Measurements from ENCODE around the gene RABGGTB.
"Not testable (repeated sequence)": the region's sequence is repeated elsewhere in the genome, so short reads cannot be mapped to it uniquely, and the experiment has no call there.

RABGGTB gene

DNA sequence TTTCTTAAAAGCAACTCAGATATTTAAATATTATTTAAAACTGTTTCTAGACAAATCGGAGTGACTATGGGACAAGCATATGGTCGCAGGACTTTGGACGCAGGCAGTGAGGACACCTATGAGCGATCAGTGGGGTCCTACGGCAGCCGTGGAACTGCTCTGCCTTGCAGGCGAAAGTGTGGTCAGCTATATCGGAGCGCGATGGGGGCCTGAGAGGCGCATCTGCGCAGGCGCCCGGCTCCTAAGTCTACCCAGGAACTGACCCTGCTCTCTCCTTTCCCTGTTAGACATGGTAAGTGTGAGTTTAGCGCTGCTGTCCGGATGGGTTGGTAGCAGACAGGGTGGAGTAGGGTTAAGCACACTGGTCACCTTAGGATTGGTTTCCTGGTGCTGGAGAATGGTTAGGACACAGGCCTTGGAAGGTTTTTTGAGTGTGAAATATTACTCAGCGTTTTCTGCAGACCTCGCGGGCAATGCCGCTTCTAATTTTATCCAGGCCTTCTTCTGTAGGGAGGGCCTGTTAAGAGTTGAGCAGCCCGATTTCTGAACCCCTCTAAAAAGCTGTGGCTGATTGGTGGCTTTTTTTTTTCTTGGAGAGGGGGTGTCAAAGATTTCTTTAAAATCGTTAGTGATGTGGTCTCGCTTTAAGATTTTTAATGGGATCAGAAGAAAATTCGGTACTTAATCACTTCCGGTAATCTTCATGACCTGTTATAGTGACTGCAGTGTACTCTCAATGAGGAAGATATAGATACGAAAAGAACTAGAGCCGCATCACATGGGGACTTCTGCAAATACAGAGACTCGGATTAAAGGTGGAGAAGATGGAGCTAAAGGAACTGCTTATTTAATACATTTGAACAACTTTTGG lies at the start of gene RABGGTB:
TSS of gene RABGGTB (plus strand) at position 274 of the 871 bp plus-strand sequence. CDS start at position 290, 16 bp downstream.
- TF ChIP-seq, protein P1, sequence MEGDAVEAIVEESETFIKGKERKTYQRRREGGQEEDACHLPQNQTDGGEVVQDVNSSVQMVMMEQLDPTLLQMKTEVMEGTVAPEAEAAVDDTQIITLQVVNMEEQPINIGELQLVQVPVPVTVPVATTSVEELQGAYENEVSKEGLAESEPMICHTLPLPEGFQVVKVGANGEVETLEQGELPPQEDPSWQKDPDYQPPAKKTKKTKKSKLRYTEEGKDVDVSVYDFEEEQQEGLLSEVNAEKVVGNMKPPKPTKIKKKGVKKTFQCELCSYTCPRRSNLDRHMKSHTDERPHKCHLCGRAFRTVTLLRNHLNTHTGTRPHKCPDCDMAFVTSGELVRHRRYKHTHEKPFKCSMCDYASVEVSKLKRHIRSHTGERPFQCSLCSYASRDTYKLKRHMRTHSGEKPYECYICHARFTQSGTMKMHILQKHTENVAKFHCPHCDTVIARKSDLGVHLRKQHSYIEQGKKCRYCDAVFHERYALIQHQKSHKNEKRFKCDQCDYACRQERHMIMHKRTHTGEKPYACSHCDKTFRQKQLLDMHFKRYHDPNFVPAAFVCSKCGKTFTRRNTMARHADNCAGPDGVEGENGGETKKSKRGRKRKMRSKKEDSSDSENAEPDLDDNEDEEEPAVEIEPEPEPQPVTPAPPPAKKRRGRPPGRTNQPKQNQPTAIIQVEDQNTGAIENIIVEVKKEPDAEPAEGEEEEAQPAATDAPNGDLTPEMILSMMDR (conservative IDR thresholded peaks at IDR 0.05): no peak
- H3K27ac ChIP-seq: peak within 1 kb of the TSS; percentile 85

DNA sequence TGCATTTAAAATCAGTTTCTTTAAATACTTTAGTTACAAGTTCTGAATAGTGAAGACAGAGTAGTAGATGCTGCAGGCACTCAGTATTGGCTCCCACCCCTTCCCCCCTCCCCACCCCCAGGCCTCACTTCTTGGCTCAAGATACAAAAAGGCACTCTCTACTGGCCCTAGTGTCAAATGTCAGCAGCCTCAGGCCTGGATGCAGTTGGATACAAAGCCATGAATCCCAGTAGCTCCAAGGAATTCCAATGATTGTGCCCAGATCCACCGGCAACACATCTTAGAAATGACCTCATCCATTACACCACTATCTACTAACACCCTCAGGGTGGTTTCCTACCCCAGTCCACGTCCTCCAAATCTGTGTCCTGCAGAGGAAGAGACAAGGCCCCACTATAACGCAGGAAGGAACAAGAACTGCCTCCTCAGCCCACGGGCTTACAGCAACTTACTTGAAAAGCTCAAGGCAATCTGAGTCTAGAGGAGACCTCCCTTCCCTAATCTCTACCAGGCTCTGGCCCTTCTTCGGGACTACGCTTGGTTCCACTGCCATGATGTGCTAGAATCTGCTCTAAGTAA lies 43.9 kb upstream of the RABGGTB start:
- TF ChIP-seq, protein P1 (conservative IDR thresholded peaks at IDR 0.05): no peak
- H3K27ac ChIP-seq: no peak overlapping the region

DNA sequence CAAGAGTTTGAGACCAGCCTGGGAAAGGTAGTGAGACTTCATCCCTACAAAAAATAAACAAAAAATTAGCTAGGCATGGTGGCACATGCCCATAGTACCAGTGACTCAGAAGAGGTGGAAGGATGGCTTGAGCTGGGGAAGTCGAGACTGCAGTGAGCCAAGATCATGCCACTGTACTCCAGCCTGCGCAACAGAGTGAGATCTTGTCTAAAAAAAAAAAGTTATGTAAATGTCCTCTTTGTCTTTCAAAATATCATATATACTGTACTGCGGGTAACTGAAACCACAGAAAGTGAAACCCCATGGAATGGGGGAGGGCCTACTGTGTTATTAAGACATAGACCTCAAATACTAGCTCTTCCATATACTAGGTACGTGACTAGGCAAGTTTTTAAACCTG lies 40.8 kb upstream of the RABGGTB start:
- TF ChIP-seq, protein P1 (conservative IDR thresholded peaks at IDR 0.05): no peak
- H3K27ac ChIP-seq: peak overlapping the region; percentile 42

DNA sequence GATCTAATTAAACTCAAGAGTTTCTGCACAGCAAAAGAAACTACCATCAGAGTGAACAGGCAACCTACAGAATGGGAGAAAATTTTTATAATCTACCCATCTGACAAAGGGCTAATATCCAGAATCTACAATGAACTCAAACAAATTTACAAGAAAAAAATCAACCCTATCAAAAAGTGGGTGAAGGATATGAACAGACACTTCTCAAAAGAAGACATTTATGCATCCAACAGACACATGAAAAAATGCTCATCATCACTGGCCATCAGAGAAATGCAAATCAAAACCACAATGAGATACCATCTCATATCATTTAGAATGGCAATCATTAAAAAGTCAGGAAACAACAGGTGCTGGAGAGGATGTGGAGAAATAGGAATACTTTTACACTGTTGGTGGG lies 28.8 kb upstream of the RABGGTB start:
- not testable (repeated sequence) for H3K27ac ChIP-seq

DNA sequence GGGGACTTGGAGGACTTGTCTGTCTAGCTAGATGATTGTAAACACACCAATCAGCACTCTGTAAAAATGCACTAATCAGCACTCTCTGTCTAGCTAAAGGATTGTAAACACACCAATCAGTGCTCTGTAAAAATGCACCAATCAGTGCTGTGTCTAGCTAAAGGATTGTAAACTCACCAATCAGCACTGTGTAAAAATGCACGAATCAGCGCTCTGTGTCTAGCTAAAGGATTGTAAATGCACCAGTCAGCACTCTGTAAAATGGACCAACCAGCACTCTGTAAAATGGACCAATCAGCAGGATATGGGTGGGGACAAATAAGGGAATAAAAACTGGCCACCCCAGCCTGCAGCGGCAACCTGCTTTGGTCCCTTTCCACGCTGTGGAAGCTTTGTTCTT lies 27.5 kb upstream of the RABGGTB start:
- not testable (repeated sequence) for H3K27ac ChIP-seq

DNA sequence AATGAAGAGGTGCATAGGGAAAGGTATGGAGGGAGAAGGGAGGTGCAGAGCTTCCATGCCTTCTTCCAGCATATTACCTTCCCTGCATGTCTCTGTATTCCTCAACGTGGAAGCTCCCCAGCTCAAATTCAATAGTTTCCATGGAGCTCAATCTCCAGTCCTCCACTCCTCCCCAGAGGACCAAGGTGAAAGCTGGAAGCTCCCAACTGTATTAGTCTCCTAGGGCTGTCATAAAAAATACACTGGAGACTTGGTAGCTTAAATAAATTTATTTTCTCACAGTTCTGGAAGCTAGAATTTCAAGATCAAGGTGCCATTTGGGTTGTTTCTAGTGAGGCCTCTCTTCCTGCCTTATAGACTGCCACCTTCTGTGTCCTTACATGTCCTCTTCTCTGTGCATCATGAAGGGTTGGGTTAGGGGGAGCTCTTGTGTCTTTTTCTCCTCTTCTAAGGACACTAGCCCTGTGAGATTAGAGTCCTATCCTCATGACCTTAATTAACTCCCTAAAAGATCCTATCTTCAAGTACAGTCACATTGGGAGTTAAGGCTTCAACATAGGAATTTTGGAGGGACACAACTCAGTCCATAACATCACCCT lies 21.9 kb upstream of the RABGGTB start:
- TF ChIP-seq, protein P1 (conservative IDR thresholded peaks at IDR 0.05): no peak
- no peak overlapping the region for H3K27ac ChIP-seq

DNA sequence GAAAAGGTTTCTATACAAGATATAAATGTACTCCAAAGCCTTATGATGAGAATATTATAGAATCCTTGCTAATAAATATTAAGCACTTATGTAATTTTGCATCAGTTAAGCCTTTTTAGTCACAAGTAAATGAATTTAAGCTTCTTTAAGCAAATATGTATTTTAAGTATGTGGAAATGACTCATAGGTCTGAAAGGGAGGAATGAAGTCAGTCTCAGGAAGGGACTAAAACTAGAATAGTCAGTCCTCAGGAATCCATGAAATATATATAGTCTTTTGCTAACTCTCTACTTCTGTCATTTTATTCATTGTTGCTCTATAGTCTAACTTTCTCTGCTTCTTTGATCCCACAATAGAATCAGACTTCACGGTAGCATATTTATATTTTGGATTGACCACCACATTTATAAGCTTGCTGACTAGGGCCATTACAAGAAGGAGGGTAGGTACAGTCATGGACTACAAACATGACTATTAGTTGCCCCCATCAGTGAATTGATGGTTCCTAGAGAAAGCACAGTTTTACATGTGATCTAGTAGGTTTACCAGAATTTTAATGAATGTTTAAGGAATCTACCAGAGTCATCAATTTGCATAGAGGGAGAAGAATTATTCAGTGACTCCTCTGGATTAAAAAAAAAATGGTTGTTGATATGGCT lies 20.2 kb upstream of the RABGGTB start:
- TF ChIP-seq, protein P1 (conservative IDR thresholded peaks at IDR 0.05): no peak
- H3K27ac ChIP-seq: no peak overlapping the region

DNA sequence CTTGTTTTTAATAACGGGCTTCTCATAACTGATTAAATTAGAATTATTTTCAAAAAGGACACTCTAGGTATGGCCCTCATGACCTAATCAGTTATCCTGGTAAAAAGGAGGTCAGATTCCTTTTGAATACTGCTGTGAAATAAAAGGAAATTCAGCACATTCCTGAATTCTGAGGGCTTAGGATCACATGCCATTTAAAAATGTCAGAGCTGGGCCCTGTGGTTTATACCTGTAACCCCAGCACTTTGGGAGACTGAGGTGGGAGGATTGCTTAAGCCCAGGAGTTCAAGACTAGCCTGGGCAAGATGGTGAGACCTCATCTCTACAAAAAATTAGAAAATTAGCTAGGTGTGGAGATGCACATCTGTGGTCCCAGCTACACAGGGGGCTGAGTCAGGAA lies 18.0 kb upstream of the RABGGTB start:
- H3K27ac ChIP-seq: no peak overlapping the region
- TF ChIP-seq, protein P1 (conservative IDR thresholded peaks at IDR 0.05): no peak
